Gastrocnemius medialis (tissue), 4 donors: Measurements from ENCODE around the gene SMAD9. TPM values are rescaled to one million over a fixed set of nuclear protein-coding genes. Genes with fewer than 3 reads are reported as not detected.

Source experiments
- ATAC-seq, 2 donors: fragments of 150-250 bp; one replicate each; pipeline ENCODE4 v1.9.1; 2016
- DNase-seq, 2 donors: peaks; one replicate each; pipeline ENCODE4 v3.0.0-alpha.2; 2019
- H3K27ac ChIP-seq, 4 donors: fragments of 200-600 bp; sonication (generic); 1 replicate in 1 of 4; 2 replicates in 3 of 4; pipeline ENCODE4 v1.5.1; 2016 to 2018; ENCODE audit warnings: mild to moderate bottlenecking in 2 of 4, moderate library complexity in 1 of 4
- H3K27me3 ChIP-seq, 3 donors: fragments of 200-600 bp; sonication (generic) in 2 of 3; 1 replicate in 1 of 3; 2 replicates in 2 of 3; pipeline versions ENCODE4 v1.5.1 to v1.6.0; 2016 to 2019; ENCODE audit warnings: mild to moderate bottlenecking in 1 of 3, moderate library complexity in 1 of 3
- H3K36me3 ChIP-seq, 2 donors: fragments of 200-600 bp; sonication (generic) in 1 of 2; one replicate each; pipeline ENCODE4 v1.5.1; 2017 to 2018
- H3K4me1 ChIP-seq, 2 donors: fragments of 200-600 bp; sonication (generic) in 1 of 2; one replicate each; pipeline ENCODE4 v1.5.1; 2016 to 2017; ENCODE audit warnings: mild to moderate bottlenecking in 2 of 2
- H3K4me3 ChIP-seq, 4 donors: fragments of 200-600 bp; sonication (generic) in 3 of 4; 1 replicate in 1 of 4; 2 replicates in 3 of 4; pipeline ENCODE4 v1.5.1; 2016 to 2019; ENCODE audit warnings: mild to moderate bottlenecking in 2 of 4
- H3K9me3 ChIP-seq, 3 donors: fragments of 200-600 bp; sonication (generic) in 2 of 3; 1 replicate in 1 of 3; 2 replicates in 2 of 3; pipeline ENCODE4 v1.5.1; 2016 to 2019
- POLR2A ChIP-seq, 2 donors: fragments of 450-650 bp; IDR thresholded peaks; one replicate each; pipeline ENCODE4 v1.6.1; 2017; ENCODE audit warnings: antibody characterized with exemption in 2 of 2, mild to moderate bottlenecking in 2 of 2, moderate library complexity in 2 of 2
- in situ Hi-C, 4 donors: fragments of 200-750 bp; cut with MboI; loops; one replicate each; pipeline versions ENCODE4 v1.15.0 to v1.8.0; 2017; ENCODE audit warnings: low sequenced_read_pairs in 4 of 4
- intact Hi-C: fragments of 100-400 bp; cut with DNase I; formaldehyde crosslinking; loops from one replicate; pipeline ENCODE4 v1.15.1; 2023; ENCODE audit warnings: low total_unique reads
- total RNA-seq, 4 donors: library from RNA; depleted of rRNA; stranded (reverse); fragments of >200 nt; gene quantifications; one replicate each; pipeline versions ENCODE4 v1.1.0 to v1.2.3, GENCODE V29; 2016
- TF ChIP-seq, protein P1 (sequence below), 5 experiments: fragments of 450-650 bp in 3 of 5; fragments of 200-600 bp in 2 of 5; sonication (generic) in 2 of 5; IDR thresholded peaks in 4 of 5; conservative IDR thresholded peaks in 1 of 5; 1 replicate in 4 of 5; 2 replicates in 1 of 5; pipeline ENCODE4 v1.5.1; 2016 to 2019; ENCODE audit warnings: antibody characterized with exemption in 5 of 5, mild to moderate bottlenecking in 3 of 5, moderate library complexity in 3 of 5

The SMAD9 gene
- total RNA-seq, 4 donors from 2014 or later = 2.2 to 14.9 (median 6.5) TPM

DNA sequence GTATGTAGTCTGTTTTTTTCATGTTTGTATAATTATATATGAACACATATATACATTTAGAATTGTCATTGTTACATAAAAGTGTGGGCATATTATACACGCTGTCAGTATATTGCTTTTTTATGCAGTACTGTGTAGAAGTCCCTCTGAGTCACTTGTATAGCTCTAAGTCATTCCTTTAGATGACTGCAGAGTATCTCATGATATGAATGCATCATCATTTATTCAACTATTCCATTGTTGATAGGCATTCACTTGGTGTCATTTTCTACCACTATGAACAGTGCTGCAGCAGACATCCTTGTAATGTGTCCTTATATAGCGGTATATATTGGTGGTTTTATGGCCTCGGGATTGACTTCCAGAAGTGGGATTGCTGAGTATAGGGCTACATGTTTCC, 85.7 kb downstream of the SMAD9 start:
- in situ Hi-C loops (no loop called here), intact Hi-C loops (no loop called here)
- Histone ChIP-seq H3K36me3 (no peaks in the 10 kb centered on the region), H3K27ac (no peak overlapping the region), H3K4me1 (peaks cover 8 to 10% of the 10 kb centered on the region in 2 donors), H3K9me3 (no peaks in the 10 kb centered on the region), H3K4me3 (no peak overlapping the region), H3K27me3 (no peaks in the 10 kb centered on the region)
- ATAC-seq (no peak), DNase-seq (no peak)
- no peak for TF ChIP-seq POLR2A (IDR thresholded peaks at IDR 0.05)
- TF ChIP-seq, protein P1, sequence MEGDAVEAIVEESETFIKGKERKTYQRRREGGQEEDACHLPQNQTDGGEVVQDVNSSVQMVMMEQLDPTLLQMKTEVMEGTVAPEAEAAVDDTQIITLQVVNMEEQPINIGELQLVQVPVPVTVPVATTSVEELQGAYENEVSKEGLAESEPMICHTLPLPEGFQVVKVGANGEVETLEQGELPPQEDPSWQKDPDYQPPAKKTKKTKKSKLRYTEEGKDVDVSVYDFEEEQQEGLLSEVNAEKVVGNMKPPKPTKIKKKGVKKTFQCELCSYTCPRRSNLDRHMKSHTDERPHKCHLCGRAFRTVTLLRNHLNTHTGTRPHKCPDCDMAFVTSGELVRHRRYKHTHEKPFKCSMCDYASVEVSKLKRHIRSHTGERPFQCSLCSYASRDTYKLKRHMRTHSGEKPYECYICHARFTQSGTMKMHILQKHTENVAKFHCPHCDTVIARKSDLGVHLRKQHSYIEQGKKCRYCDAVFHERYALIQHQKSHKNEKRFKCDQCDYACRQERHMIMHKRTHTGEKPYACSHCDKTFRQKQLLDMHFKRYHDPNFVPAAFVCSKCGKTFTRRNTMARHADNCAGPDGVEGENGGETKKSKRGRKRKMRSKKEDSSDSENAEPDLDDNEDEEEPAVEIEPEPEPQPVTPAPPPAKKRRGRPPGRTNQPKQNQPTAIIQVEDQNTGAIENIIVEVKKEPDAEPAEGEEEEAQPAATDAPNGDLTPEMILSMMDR (IDR thresholded peaks at IDR 0.05 in 4 of 5, conservative IDR thresholded peaks at IDR 0.05 in 1 of 5) = no peak

DNA sequence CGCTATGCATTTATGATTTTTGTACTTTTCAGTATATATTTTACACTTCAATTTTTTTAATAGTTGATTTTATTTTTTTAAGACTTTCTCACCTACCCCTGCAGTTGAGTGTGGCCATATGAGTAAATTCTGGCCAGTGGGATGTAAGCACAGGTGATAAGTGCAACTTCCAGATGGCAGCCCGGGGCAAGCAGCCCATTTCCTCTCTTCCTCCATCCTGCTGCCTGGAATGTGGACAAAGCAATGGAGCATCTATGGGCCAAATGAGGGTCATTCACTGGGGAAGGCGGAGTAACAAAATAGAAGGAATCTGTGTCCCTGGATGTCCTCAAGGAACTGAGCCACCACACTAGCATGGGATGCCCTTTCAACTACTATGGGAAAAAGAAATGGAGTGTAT, 88.7 kb downstream of the SMAD9 start:
- no peak for ATAC-seq
- no peak for DNase-seq
- H3K4me1 ChIP-seq = no peaks in the 10 kb centered on the region
- H3K36me3 ChIP-seq = peaks cover 0 to 5% of the 10 kb centered on the region in 2 donors
- H3K9me3 ChIP-seq = no peaks in the 10 kb centered on the region
- TF ChIP-seq POLR2A (IDR thresholded peaks at IDR 0.05) = no peak
- TF ChIP-seq, protein P1 (IDR thresholded peaks at IDR 0.05 in 4 of 5, conservative IDR thresholded peaks at IDR 0.05 in 1 of 5) = no peak
- H3K27me3 ChIP-seq = no peaks in the 10 kb centered on the region
- intact Hi-C loops (no loop called here), in situ Hi-C loops (no loop called here)
- H3K4me3 ChIP-seq = no peak overlapping the region
- no peak overlapping the region for H3K27ac ChIP-seq

DNA sequence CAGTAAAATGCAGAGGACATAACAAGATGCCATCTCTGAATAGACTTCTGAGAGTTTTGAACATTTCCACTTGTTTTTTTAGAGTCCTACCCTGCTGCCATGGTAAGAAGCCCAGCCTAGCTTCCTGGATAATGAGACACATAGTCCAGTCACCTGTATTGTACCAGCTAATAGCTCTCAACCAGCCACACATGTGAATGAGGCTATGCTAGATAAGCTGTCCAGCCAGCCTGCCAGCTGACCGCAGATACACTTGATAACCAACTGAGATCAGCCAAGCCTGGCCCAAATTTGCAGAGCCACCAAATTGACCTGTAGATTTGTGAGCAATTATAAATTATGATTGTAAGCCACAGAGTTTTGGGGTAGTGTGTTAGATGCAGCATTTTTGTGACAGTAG, 90.3 kb downstream of the SMAD9 start:
- intact Hi-C loops = no loop called here
- H3K36me3 ChIP-seq = peaks cover 0 to 10% of the 10 kb centered on the region in 2 donors
- TF ChIP-seq POLR2A (IDR thresholded peaks at IDR 0.05) = no peak
- TF ChIP-seq, protein P1 (IDR thresholded peaks at IDR 0.05 in 4 of 5, conservative IDR thresholded peaks at IDR 0.05 in 1 of 5) = no peak
- no peaks in the 10 kb centered on the region for H3K27me3 ChIP-seq
- H3K4me1 ChIP-seq = no peaks in the 10 kb centered on the region
- no peak overlapping the region for H3K27ac ChIP-seq
- DNase-seq = no peak
- H3K4me3 ChIP-seq = no peak overlapping the region
- no peak for ATAC-seq
- H3K9me3 ChIP-seq = no peaks in the 10 kb centered on the region
- in situ Hi-C loops = no loop called here

DNA sequence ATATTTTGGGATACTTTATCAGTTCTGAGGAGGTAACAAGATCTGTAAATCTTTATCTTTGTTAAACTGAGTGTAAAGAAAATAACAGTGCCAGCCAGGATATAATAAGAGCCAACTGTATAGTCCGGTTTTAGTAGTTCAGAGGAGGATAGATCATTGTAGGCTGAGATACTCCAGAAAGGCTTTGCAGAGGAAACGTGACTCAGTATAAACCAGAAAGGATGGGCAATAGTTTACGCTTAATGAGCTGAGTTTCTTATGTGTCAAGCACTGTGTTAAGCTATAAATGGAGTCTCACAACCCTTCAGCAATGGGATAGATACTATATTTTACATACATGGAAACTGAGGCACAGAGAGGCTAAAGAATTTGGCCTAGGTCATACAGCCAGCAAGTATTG, 97.3 kb downstream of the SMAD9 start:
- Histone ChIP-seq H3K4me3 (no peak overlapping the region), H3K9me3 (no peaks in the 10 kb centered on the region), H3K27ac (no peak overlapping the region), H3K4me1 (peaks cover 10 to 16% of the 10 kb centered on the region in 2 donors), H3K36me3 (peaks cover 0 to 10% of the 10 kb centered on the region in 2 donors), H3K27me3 (no peaks in the 10 kb centered on the region)
- no peak for TF ChIP-seq POLR2A (IDR thresholded peaks at IDR 0.05)
- TF ChIP-seq, protein P1 (IDR thresholded peaks at IDR 0.05 in 4 of 5, conservative IDR thresholded peaks at IDR 0.05 in 1 of 5) = no peak
- DNase-seq (no peak), ATAC-seq (no peak)
- intact Hi-C loops = no loop called here
- in situ Hi-C loops = no loop called here

DNA sequence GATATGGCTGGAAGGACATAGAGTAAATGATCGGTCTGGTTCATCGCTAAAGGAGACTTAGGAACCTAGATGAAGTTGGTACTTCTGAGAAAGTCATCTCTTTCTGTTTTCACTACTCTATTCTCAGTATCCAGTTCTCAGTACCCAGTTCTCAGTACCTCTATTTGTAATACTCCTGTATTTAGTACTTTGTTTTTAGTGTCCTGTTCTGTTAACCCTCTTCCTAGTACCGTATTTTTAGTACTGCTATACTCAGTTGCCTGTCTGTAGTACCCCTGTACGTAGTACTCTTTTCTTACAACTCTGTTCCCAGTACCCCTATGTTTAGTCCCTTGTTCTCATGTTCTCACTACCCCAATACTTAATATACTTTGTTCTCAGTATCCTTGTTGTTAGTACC, 99.8 kb downstream of the SMAD9 start:
- Histone ChIP-seq H3K36me3 (no peaks in the 10 kb centered on the region), H3K27ac (peak overlapping the region in 2 of 4 donors; percentile 78 to 83), H3K27me3 (no peaks in the 10 kb centered on the region), H3K4me3 (peak overlapping the region; percentile 82 to 92 (median 84)), H3K4me1 (peaks cover 10 to 16% of the 10 kb centered on the region in 2 donors), H3K9me3 (no peaks in the 10 kb centered on the region)
- intact Hi-C loops = no loop called here
- in situ Hi-C loops = no loop called here
- TF ChIP-seq, protein P1 (IDR thresholded peaks at IDR 0.05 in 4 of 5, conservative IDR thresholded peaks at IDR 0.05 in 1 of 5) = no peak
- ATAC-seq (no peak), DNase-seq (no peak)
